ENCODE measurements around the gene INMT. TPM values are rescaled to one million over a fixed set of nuclear protein-coding genes. Genes with fewer than 3 reads are reported as not detected.

Gene INMT
- total RNA-seq, 1 experiment from 2014 or later, result 3.3 TPM

GRCh38 chr7:30750010-30750409 lies 1.9 kb upstream of the INMT start:
- no peaks in the 10 kb centered on the region for H3K27me3 Mint-ChIP-seq (ENCODE audit: insufficient read depth, unreplicated experiment)
- Histone ChIP-seq H3K27me3 (replicated peaks; ENCODE audit: control insufficient read depth, insufficient read depth, low read length) (no peaks in the 10 kb centered on the region), H3K4me3 (ENCODE audit: low read depth, low read length) (no peak overlapping the region), H3K36me3 (ENCODE audit: control insufficient read depth, insufficient read depth, low read length) (no peaks in the 10 kb centered on the region), H3K9me3 (no peaks in the 10 kb centered on the region), H3K4me1 (peaks cover 14% of the 10 kb centered on the region)
- peaks cover 13% of the 10 kb centered on the region for H3K4me1 Mint-ChIP-seq (ENCODE audit: low read depth, unreplicated experiment)
- ChIA-PET CTCF (interaction anchor here (1.4 kb wide), 1 partner anchor 234 kb away, joined by 3 read pairs; no protein-coding TSS in a partner anchor), POLR2A (no interaction called here)
- no peaks in the 10 kb centered on the region for H3K36me3 Mint-ChIP-seq (ENCODE audit: insufficient read depth, unreplicated experiment)
- no peak for TF ChIP-seq CTCF (IDR thresholded peaks at IDR 0.05; ENCODE audit: insufficient read depth in 1 of 2, low read depth in 1 of 2, low read length in 1 of 2, severe bottlenecking in 1 of 2, unreplicated experiment in 1 of 2)
- intact Hi-C loops (cut with micrococcal nuclease; ENCODE audit: unreplicated experiment), result no loop called here
- H3K27ac Mint-ChIP-seq (ENCODE audit: unreplicated experiment), result no peak overlapping the region
- no peak overlapping the region for H3K4me3 Mint-ChIP-seq (ENCODE audit: unreplicated experiment)
- BruUV-seq (replicated peaks), result no TSS peak
- DNase-seq, result no peak
- peaks cover 14% of the 10 kb centered on the region for H3K9me3 Mint-ChIP-seq (ENCODE audit: unreplicated experiment)

DNA sequence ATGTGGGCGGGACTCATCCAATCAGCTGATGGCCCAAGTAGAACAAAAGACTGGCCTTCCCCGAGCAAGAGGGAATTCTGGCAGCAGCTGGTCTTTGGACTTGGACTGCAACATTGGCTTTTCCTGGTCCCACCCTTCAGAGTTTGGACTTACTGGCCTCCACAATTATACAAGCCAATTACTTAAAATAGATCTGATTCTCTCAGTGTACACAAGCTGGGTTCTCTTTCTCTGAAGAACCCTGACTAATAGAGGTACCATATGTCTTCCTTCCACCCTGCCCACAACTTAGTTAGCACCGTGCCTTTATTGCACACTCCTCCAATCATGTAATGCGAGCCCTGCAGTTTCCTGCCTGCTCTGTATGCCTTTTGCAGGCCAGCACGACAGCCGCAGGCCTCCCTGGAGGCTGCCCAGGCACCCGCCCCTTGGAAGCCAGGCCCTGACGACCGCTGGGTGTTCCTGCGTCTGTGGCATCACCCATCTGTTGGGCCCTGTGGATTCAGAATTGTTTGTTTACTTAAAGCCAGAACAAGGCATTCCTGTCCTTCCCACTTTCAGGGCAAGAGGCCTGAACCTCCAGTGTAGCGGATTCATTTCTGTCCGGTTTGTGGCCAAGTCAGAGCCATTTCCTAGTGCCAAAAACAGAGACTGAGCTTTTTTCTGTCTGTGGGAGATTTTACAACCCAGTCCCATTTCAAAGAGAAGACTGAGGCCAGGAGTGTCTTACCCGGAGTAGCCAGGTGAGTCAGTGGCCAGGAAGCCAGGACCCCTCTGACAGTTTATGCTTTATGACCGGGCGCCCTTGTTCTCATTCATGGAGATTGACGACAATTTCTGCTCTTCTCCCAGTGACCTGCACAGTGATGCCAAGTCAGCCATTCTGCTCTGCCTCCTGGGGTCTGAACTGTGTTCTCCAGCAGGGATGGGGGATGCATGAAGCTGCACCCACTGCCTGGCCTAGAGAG lies 968 bp upstream of the INMT start:
- no peaks in the 10 kb centered on the region for H3K27me3 Mint-ChIP-seq (ENCODE audit: insufficient read depth, unreplicated experiment)
- no peak overlapping the region for H3K4me3 Mint-ChIP-seq (ENCODE audit: unreplicated experiment)
- no peaks in the 10 kb centered on the region for H3K36me3 Mint-ChIP-seq (ENCODE audit: insufficient read depth, unreplicated experiment)
- H3K27ac Mint-ChIP-seq (ENCODE audit: unreplicated experiment), result no peak overlapping the region
- intact Hi-C loops (cut with micrococcal nuclease; ENCODE audit: unreplicated experiment), result no loop called here
- Histone ChIP-seq H3K4me1 (peaks cover 14% of the 10 kb centered on the region), H3K4me3 (ENCODE audit: low read depth, low read length) (no peak overlapping the region), H3K27me3 (replicated peaks; ENCODE audit: control insufficient read depth, insufficient read depth, low read length) (no peaks in the 10 kb centered on the region), H3K36me3 (ENCODE audit: control insufficient read depth, insufficient read depth, low read length) (no peaks in the 10 kb centered on the region), H3K9me3 (no peaks in the 10 kb centered on the region)
- peaks cover 14% of the 10 kb centered on the region for H3K9me3 Mint-ChIP-seq (ENCODE audit: unreplicated experiment)
- ChIA-PET CTCF (interaction anchor here (1.4 kb wide), 1 partner anchor 233 kb away, joined by 3 read pairs; no protein-coding TSS in a partner anchor), POLR2A (no interaction called here)
- no peak for DNase-seq
- no peak for TF ChIP-seq CTCF (IDR thresholded peaks at IDR 0.05; ENCODE audit: insufficient read depth in 1 of 2, low read depth in 1 of 2, low read length in 1 of 2, severe bottlenecking in 1 of 2, unreplicated experiment in 1 of 2)
- H3K4me1 Mint-ChIP-seq (ENCODE audit: low read depth, unreplicated experiment), result peaks cover 13% of the 10 kb centered on the region
- BruUV-seq (replicated peaks), result no TSS peak

DNA sequence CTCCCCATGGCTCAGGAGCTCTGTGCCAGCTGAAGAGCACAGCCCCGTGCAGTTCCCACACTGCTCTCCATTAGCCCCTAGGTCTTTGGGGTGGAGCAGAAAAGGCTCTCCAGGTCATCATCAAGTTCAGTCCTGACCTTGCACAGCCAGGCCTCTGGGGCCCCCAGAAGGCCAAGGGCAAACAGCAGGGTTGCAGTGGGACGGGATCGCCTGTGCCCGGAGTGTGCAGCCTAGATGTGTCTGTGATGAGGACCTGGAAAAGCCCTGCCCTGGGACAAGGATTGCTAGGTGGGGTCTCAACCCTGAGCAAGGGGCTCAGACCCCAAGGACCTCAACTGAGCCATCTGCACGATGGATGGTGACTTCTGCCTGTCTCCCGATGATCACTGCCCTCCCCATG lies 549 bp downstream of the INMT start:
- no TSS peak for BruUV-seq (replicated peaks)
- intact Hi-C loops (cut with micrococcal nuclease; ENCODE audit: unreplicated experiment), result no loop called here
- Mint-ChIP-seq H3K4me3 (ENCODE audit: unreplicated experiment) (no peak overlapping the region), H3K36me3 (ENCODE audit: insufficient read depth, unreplicated experiment) (no peaks in the 10 kb centered on the region), H3K27me3 (ENCODE audit: insufficient read depth, unreplicated experiment) (no peaks in the 10 kb centered on the region), H3K9me3 (ENCODE audit: unreplicated experiment) (peaks cover 14% of the 10 kb centered on the region), H3K27ac (ENCODE audit: unreplicated experiment) (no peak overlapping the region), H3K4me1 (ENCODE audit: low read depth, unreplicated experiment) (peaks cover 13% of the 10 kb centered on the region)
- POLR2A ChIA-PET, result no interaction called here
- DNase-seq, result no peak
- no peak for TF ChIP-seq CTCF (IDR thresholded peaks at IDR 0.05; ENCODE audit: insufficient read depth in 1 of 2, low read depth in 1 of 2, low read length in 1 of 2, severe bottlenecking in 1 of 2, unreplicated experiment in 1 of 2)
- Histone ChIP-seq H3K4me1 (peaks cover 14% of the 10 kb centered on the region), H3K27me3 (replicated peaks; ENCODE audit: control insufficient read depth, insufficient read depth, low read length) (no peaks in the 10 kb centered on the region), H3K36me3 (ENCODE audit: control insufficient read depth, insufficient read depth, low read length) (no peaks in the 10 kb centered on the region), H3K4me3 (ENCODE audit: low read depth, low read length) (no peak overlapping the region), H3K9me3 (no peaks in the 10 kb centered on the region)
- CTCF ChIA-PET, result no interaction called here

Measured in Caco-2 (cell line).